GM21528 (cell line): ENCODE results near the gene ORMDL3.
"Not testable (repeated sequence)": the region's sequence is repeated elsewhere in the genome, so short reads cannot be mapped to it uniquely, and the experiment has no call there.

Experiments
- ATAC-seq: cut with Tn5 transposase; IDR thresholded peaks from one replicate; pipeline ENCODE4 v1.9.1; 2021; ENCODE audit warnings: mild to moderate bottlenecking, moderate library complexity; ENCODE audit not compliant: unreplicated experiment, low FRiP score

Gene ORMDL3

GRCh38 chr17:39887078-39887477 lies 40.3 kb downstream of the ORMDL3 start:
- ATAC-seq, result no peak

- ATAC-seq, result not testable (repeated sequence)
These were observed 41.3 kb downstream of the ORMDL3 start for GRCh38 chr17:39886102-39886501.

- ATAC-seq, result no peak
These were observed 54.6 kb downstream of the ORMDL3 start for GRCh38 chr17:39872751-39873150.

- no peak for ATAC-seq
These were observed 55.6 kb downstream of the ORMDL3 start for GRCh38 chr17:39871801-39872200.
